Stomach (tissue), 9 donors: Measurements from ENCODE around the gene ACADL. TPM values are rescaled to one million over a fixed set of nuclear protein-coding genes. Genes with fewer than 3 reads are reported as not detected.

Source experiments
- DNase-seq, 2 donors: peaks; one replicate each; pipeline versions ENCODE4 v3.0.0 to v3.0.0-alpha.2; 2013 to 2019
- H3K27ac ChIP-seq, 5 donors: fragments of 200-600 bp in 4 of 5; sonication (generic) in 4 of 5; one replicate each; pipeline ENCODE4 v1.5.1; 2013 to 2019; ENCODE audit warnings: mild to moderate bottlenecking in 1 of 5, moderate library complexity in 1 of 5
- H3K27me3 ChIP-seq, 3 donors: fragments of 200-600 bp; sonication (generic); one replicate each; pipeline ENCODE4 v1.5.1; 2017 to 2019; ENCODE audit warnings: mixed run types in 1 of 3
- H3K36me3 ChIP-seq, 4 donors: fragments of 200-600 bp; sonication (generic); 1 replicate in 3 of 4; 2 replicates in 1 of 4; pipeline ENCODE4 v1.5.1; 2016 to 2019
- H3K4me1 ChIP-seq, 4 donors: fragments of 200-600 bp; sonication (generic); one replicate each; pipeline ENCODE4 v1.5.1; 2016 to 2019
- H3K4me3 ChIP-seq, 4 donors: fragments of 200-600 bp; sonication (generic) in 3 of 4; one replicate each; pipeline ENCODE4 v1.5.1; 2016 to 2019; ENCODE audit warnings: mild to moderate bottlenecking in 1 of 4
- H3K9me3 ChIP-seq, 4 donors: fragments of 200-600 bp; sonication (generic); one replicate each; pipeline ENCODE4 v1.5.1; 2016 to 2019
- CTCF ChIP-seq, 7 experiments: fragments of 450-650 bp in 4 of 7; fragments of 200-600 bp in 3 of 7; sonication (generic) in 3 of 7; IDR thresholded peaks; one replicate each; pipeline ENCODE4 v1.5.1; 2016 to 2019; ENCODE audit warnings: antibody characterized with exemption in 7 of 7, control low read depth in 2 of 7, mild to moderate bottlenecking in 1 of 7
- EP300 ChIP-seq: sonication (generic); formaldehyde crosslinking; IDR thresholded peaks from one replicate; pipeline ENCODE4 v1.6.1; 2017; ENCODE audit warnings: antibody characterized with exemption
- POLR2A ChIP-seq, 4 donors: fragments of 450-650 bp; IDR thresholded peaks; one replicate each; pipeline ENCODE4 v1.6.1; 2016; ENCODE audit warnings: antibody characterized with exemption in 4 of 4, control low read depth in 2 of 4, mild to moderate bottlenecking in 1 of 4, moderate library complexity in 1 of 4
- POLR2AphosphoS5 ChIP-seq, 3 donors: sonication (generic); formaldehyde crosslinking; IDR thresholded peaks; one replicate each; pipeline ENCODE4 v1.6.1; 2016; ENCODE audit warnings: antibody characterized with exemption in 3 of 3
- WGBS, 5 donors: extraction: QIAGEN DNeasy Blood & Tissue Kit in 3 of 5; methylation state at CpG; one replicate each; pipeline versions ENCODE4 v1.1.5 to v1.1.7; 2013 to 2018; 5-methylcytosine and 5-hydroxymethylcytosine counted together
- intact Hi-C: fragments of 100-400 bp; cut with DNase I; formaldehyde crosslinking; loops from one replicate; pipeline ENCODE4 v1.15.1; 2023; ENCODE audit warnings: low total_unique reads
- polyA plus RNA-seq, 3 donors: library from polyadenylated mRNA; stranded (reverse); fragments of 200-250 nt; gene quantifications; one replicate each; pipeline ENCODE4 v1.2.3, GENCODE V29; 2013
- total RNA-seq, 5 donors: library from RNA; depleted of rRNA; stranded (reverse); fragments of >200 nt; gene quantifications; one replicate each; pipeline versions ENCODE4 v1.1.0 to v1.2.3, GENCODE V29; 2014 to 2016
- donor health status: healthy with polysubstance abuse.
- donor health status: Bipolar disorder and iron deficiency.
- donor health status: healthy.

ACADL gene
- total and polyA plus RNA-seq, 8 donors: 3.3 to 17.5 (median 4.9) TPM; not detected in 2

GRCh38 chr2:210230984-210231383 lies 5.7 kb upstream of the ACADL start:
- Histone ChIP-seq H3K4me3 (no peak overlapping the region), H3K4me1 (peaks cover 0 to 5% (median under 1%) of the 10 kb centered on the region in 4 donors), H3K27ac (no peak overlapping the region), H3K9me3 (no peaks in the 10 kb centered on the region), H3K36me3 (no peaks in the 10 kb centered on the region), H3K27me3 (no peaks in the 10 kb centered on the region)
- intact Hi-C loops: no loop called here
- no peak for DNase-seq
- no peak for TF ChIP-seq POLR2AphosphoS5 (IDR thresholded peaks at IDR 0.05)
- no peak for TF ChIP-seq CTCF (IDR thresholded peaks at IDR 0.05)
- TF ChIP-seq POLR2A (IDR thresholded peaks at IDR 0.05): no peak
- no peak for TF ChIP-seq EP300

- Histone ChIP-seq H3K4me3 (no peak overlapping the region), H3K27ac (no peak overlapping the region), H3K27me3 (peaks cover 0 to 4% (median 0%) of the 10 kb centered on the region in 3 donors), H3K9me3 (no peaks in the 10 kb centered on the region), H3K36me3 (no peaks in the 10 kb centered on the region), H3K4me1 (peaks cover 3 to 10% (median 4%) of the 10 kb centered on the region in 4 donors)
- intact Hi-C loops: no loop called here
- TF ChIP-seq POLR2A (IDR thresholded peaks at IDR 0.05): no peak
- no peak for TF ChIP-seq POLR2AphosphoS5 (IDR thresholded peaks at IDR 0.05)
- TF ChIP-seq CTCF (IDR thresholded peaks at IDR 0.05): no peak
- DNase-seq: no peak
- 83 to 96% (median 85%) methylated on average over 2 of the region's 2 CpGs for WGBS, 5 donors
Observed at GRCh38 chr2:210230518-210230917, 5.3 kb upstream of the ACADL start.

DNA sequence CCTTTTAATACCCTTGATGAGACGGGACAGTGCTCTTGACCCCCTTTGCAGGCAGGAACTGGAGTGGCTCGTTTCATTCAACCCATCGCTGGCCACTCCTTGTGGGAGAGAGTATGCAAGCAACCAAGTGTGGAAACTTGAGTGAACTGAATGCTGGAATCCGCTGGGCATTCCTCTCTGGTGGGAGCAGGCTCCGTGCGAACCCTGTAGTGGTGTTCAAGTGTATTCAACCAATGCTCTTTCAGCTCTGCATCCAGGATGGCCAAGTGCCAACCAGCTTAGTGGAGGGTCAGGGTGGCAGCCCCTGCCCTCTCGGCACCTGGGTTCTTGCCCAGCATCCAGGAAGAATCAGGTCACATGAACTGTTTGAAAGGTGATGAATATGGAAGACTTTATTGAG lies 3.3 kb upstream of the ACADL start:
- Histone ChIP-seq H3K4me3 (no peak overlapping the region), H3K4me1 (peaks cover 5 to 26% (median 18%) of the 10 kb centered on the region in 4 donors), H3K9me3 (no peaks in the 10 kb centered on the region), H3K27ac (no peak overlapping the region), H3K36me3 (no peaks in the 10 kb centered on the region), H3K27me3 (peaks cover 0 to 17% (median 9%) of the 10 kb centered on the region in 3 donors)
- TF ChIP-seq POLR2A (IDR thresholded peaks at IDR 0.05) (no peak), EP300 (no peak), POLR2AphosphoS5 (IDR thresholded peaks at IDR 0.05) (no peak), CTCF (IDR thresholded peaks at IDR 0.05) (no peak)
- no peak for DNase-seq
- WGBS, 5 donors: 88 to 92% (median 91%) methylated on average over 7 of the region's 7 CpGs
- intact Hi-C loops: no loop called here

- H3K36me3 ChIP-seq: no peaks in the 10 kb centered on the region
- H3K27ac ChIP-seq: no peak overlapping the region
- H3K4me1 ChIP-seq: peaks cover 5 to 36% (median 22%) of the 10 kb centered on the region in 4 donors
- no peaks in the 10 kb centered on the region for H3K9me3 ChIP-seq
- H3K27me3 ChIP-seq: peaks cover 0 to 21% (median 9%) of the 10 kb centered on the region in 3 donors
- intact Hi-C loops: no loop called here
- no peak for DNase-seq
- no peak overlapping the region for H3K4me3 ChIP-seq
- TF ChIP-seq EP300: no peak
- no peak for TF ChIP-seq POLR2A (IDR thresholded peaks at IDR 0.05)
- no peak for TF ChIP-seq POLR2AphosphoS5 (IDR thresholded peaks at IDR 0.05)
- TF ChIP-seq CTCF (IDR thresholded peaks at IDR 0.05): no peak
- WGBS, 5 donors: 71 to 85% (median 77%) methylated on average over 4 of the region's 4 CpGs
Observed at GRCh38 chr2:210227290-210228088, 2.2 kb upstream of the ACADL start.
